GM21576 (cell line): ENCODE measurements around the gene PCDHGA6.
"Not testable (repeated sequence)": the region's sequence is repeated elsewhere in the genome, so short reads cannot be mapped to it uniquely, and the experiment has no call there.

Source experiments
- ATAC-seq: cut with Tn5 transposase; IDR thresholded peaks from one replicate; pipeline ENCODE4 v1.9.1; 2021; ENCODE audit warnings: mild to moderate bottlenecking, moderate library complexity; ENCODE audit not compliant: unreplicated experiment

The PCDHGA6 gene

DNA sequence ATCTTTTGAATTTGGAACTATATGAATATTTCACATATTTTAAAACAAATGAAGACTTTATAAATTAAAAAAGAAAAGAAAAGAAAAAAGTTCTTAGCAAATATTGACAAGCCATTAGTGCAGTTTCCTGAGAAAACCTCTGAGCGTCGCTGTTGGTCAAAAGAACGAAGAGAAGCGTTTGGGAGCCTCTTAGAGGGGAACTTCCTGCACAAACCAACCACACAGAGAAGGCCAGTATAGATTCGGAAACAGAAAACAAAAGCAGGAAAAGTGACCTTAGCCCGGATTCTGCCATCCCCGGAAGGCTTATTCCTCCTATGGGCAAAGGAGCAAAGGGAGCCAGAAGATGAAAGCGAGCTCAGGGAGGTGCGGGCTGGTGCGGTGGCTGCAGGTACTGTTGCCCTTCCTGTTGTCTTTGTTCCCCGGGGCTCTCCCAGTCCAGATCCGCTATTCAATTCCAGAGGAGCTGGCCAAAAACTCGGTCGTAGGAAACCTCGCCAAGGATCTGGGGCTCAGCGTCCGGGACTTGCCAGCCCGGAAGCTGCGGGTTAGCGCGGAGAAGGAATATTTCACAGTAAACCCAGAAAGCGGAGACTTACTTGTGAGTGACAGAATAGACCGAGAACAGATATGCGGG is 13.8 kb upstream of the PCDHGA6 start, which contains the start of gene PCDHGB2:
PCDHGB2 (plus strand) TSS at position 205 of the 637 bp plus-strand sequence; CDS start at position 347, 142 bp downstream.
- peak; percentile 62 for ATAC-seq

DNA sequence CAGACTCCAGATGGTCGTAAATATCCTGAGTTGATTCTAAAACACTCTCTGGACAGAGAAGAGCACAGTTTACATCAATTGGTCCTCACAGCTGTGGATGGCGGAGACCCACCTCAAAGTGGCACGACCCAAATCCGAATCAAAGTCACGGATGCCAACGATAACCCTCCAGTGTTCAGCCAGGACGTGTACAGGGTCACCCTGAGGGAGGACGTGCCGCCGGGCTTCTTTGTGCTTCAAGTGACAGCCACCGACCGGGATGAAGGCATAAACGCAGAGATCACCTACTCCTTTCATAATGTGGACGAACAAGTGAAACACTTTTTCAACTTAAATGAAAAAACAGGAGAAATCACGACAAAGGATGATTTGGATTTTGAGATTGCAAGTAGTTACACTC is 13.0 kb upstream of the PCDHGA6 start:
- no peak for ATAC-seq

DNA sequence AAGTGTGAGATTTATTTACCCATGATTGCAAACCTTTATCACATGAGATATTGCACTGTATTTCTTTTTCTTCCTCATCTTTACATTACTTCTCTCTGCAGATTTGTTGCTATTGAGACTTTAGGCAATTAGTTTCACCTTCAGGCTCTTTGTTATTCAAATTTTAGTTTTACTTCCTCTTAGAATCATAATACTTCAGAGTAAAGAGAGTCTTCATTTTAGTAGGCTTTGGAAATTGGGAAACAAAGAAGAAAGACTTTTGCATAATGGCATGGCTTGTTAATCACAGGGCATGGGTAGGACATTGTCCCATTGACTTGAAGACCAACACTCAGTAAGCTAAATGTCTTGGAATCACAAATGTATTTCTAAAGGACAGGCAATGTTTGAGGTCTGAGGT is 11.0 kb upstream of the PCDHGA6 start:
- ATAC-seq = no peak

DNA sequence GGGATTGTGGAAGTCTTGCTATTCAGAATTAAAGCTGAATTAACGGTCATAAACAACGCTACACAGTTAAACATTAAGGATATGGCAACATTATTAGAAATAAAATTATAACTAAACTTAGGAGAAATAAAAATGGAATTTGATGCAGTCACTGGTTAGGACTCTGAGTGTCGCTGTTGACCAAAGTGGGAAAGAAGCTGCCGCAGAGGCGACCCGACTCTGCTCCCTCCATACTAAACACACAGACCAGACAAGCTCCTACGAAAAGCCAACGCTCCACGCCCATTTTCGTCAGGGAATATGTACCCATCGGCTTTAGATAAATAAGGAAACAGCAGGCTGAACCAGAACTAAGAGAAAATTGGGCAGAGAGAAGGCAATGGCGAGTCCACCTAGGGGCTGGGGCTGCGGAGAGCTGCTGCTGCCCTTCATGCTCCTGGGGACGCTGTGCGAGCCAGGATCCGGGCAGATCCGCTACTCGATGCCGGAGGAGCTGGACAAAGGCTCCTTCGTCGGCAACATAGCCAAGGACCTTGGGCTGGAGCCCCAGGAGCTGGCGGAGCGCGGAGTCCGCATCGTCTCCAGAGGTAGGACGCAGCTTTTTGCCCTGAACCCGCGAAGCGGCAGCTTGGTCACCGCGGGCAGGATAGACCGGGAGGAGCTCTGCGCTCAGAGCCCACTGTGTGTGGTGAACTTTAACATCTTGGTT is 9.6 kb upstream of the PCDHGA6 start, which contains the start of gene PCDHGA5:
PCDHGA5 (plus strand) TSS at position 211 of the 709 bp plus-strand sequence; CDS start at position 380, 169 bp downstream.
- no peak for ATAC-seq

DNA sequence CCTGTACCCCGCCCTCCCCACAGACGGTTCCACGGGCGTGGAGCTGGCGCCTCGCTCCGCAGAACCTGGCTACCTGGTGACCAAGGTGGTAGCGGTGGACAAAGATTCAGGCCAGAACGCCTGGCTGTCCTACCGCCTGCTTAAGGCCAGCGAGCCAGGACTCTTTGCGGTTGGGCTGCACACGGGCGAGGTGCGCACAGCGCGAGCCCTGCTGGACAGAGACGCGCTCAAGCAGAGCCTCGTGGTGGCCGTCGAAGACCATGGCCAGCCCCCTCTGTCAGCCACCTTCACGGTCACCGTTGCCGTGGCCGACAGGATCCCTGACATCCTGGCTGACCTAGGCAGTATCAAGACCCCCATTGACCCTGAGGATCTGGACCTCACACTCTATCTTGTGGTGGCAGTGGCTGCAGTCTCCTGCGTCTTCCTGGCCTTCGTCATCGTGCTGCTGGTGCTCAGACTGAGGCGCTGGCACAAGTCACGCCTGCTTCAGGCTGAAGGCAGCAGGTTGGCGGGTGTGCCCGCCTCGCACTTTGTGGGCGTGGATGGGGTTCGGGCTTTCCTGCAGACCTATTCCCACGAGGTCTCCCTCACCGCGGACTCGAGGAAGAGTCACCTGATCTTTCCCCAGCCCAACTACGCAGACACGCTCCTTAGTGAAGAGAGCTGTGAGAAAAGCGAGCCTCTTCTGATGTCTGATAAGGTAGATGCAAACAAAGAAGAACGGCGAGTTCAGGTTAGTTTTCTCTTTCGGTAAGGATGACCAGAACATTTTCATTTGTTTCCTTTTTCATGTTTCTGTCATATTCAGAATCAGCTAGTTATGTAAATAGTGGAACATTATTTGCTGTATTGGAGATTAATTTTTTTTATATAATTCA is 7.4 kb upstream of the PCDHGA6 start:
- ATAC-seq = no peak

DNA sequence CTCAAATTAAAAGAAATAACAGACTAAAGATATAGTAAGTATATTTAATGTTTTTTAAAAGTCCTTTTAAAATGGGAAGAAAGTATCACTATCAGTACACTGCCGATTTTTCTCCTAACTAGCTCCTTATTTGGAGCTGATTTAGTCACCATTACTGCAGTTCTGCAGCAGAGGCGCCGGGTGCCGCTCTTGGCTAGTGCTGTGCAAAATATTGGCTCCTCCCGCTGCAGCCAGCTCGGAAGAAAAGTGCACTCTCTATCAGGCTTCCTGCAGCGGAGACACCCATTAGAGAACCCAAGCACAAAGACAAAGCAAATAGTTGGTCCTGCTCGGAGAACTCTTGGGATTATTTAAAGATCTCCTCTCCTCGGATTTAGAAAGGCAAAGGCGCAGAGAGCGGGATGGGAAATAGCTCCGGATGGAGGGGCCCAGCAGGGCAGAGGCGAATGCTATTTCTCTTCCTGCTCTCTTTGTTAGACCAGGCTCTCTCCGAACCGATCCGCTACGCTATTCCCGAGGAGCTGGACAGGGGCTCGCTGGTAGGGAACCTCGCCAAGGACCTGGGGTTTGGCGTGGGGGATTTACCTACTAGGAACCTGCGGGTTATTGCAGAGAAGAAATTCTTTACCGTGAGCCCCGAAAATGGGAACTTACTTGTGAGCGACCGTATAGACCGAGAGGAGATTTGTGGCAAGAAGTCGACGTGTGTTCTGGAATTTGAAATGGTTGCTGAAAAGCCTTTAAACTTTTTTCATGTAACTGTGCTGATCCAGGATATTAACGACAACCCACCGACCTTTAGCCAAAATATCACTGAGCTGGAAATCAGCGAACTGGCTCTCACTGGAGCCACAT is 3.5 kb upstream of the PCDHGA6 start, which contains the start of gene PCDHGB3:
PCDHGB3 (plus strand) TSS at position 249 of the 855 bp plus-strand sequence; CDS start at position 402, 153 bp downstream.
- ATAC-seq = peak; percentile 89

DNA sequence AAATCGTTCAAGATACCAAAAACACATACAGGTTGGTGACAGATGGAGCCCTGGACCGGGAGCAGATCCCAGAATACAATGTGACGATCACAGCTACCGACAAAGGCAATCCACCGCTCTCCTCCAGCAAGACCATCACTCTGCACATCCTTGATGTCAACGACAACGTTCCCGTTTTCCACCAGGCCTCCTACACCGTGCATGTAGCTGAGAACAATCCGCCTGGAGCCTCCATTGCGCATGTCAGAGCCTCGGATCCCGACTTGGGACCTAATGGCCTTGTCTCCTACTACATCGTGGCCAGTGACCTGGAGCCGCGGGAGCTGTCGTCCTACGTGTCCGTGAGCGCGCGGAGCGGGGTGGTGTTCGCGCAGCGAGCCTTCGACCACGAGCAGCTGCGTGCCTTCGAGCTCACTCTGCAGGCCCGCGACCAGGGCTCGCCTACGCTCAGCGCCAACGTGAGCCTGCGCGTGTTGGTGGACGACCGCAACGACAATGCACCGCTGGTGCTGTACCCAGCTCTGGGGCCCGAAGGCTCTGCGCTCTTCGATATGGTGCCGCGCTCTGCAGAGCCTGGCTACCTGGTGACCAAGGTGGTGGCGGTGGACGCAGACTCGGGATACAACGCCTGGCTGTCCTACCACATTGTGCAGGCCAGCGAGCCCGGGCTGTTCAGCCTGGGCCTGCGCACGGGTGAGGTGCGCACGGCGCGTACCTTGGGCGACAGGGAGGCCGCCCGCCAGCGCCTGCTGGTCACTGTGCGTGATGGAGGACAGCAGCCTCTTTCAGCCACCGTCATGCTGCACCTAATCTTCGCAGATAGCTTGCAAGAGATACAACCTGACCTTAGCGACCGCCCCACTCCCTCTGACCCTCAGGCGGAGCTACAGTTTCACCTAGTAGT is 1.9 kb upstream of the PCDHGA6 start:
- no peak for ATAC-seq

DNA sequence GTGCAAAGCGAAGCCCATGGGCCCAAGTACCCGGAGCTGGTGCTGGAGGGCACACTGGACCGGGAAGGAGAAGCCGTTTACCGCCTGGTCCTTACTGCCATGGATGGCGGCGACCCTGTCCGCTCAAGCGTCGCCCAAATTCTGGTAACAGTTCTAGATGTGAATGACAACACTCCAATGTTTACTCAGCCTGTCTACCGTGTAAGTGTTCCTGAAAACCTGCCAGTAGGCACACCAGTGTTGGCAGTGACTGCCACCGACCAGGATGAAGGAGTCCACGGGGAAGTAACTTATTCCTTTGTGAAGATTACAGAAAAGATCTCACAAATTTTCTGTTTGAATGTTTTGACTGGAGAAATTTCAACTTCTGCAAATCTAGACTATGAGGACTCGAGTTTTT is 936 bp downstream of the PCDHGA6 start:
- no peak for ATAC-seq

DNA sequence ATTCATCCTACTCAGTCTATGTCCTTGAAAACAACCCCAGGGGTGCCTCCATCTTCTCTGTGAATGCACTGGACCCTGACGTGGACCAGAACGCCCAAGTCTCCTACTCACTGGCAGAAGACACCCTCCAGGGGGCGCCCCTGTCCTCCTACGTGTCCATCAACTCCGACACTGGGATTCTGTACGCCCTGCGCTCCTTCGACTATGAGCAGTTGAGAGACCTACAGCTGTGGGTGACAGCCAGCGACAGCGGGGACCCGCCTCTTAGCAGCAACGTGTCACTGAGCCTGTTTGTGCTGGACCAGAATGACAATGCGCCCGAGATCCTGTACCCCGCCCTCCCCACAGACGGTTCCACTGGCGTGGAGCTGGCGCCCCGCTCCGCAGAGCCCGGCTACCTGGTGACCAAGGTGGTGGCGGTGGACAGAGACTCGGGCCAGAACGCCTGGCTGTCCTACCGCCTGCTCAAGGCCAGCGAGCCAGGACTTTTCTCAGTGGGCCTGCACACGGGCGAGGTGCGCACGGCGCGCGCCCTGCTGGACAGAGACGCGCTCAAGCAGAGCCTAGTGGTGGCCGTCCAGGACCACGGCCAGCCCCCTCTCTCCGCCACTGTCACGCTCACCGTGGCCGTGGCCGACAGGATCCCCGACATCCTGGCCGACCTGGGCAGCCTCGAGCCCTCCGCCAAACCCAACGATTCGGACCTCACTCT is 1.9 kb downstream of the PCDHGA6 start:
- not testable (repeated sequence) for ATAC-seq

DNA sequence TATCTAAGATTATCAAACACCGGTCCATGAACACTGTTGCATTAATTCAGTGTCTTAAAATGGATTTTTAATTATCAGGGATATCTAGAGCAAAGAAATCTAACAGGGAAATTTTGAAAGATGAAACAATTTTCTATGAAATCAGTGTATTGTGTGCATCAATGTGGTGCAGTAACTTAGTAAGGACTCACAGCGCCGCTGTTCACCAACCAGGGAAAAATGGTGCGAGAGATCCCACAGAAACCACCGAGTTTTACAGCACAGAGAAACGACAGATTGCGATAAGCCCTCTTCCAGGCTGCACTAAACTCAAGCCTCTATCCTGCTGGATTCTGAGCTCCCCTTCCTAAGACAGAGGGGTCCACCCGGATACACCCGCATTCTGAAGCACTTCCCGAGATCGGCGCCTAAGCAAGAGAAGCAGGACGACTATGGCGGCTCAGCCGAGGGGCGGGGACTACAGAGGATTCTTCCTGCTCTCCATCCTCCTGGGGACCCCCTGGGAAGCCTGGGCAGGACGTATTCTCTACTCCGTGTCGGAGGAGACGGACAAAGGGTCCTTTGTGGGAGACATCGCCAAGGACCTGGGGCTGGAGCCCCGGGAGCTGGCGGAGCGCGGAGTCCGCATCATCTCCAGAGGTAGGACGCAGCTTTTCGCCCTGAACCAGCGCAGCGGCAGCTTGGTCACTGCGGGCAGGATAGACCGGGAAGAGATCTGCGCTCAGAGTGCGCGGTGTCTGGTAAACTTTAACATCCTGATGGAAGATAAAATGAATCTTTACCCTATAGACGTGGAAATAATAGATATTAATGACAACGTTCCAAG is 9.0 kb downstream of the PCDHGA6 start, which contains the start of gene PCDHGA7:
PCDHGA7 (plus strand) TSS at position 274 of the 826 bp plus-strand sequence; CDS start at position 432, 158 bp downstream.
- no peak for ATAC-seq

DNA sequence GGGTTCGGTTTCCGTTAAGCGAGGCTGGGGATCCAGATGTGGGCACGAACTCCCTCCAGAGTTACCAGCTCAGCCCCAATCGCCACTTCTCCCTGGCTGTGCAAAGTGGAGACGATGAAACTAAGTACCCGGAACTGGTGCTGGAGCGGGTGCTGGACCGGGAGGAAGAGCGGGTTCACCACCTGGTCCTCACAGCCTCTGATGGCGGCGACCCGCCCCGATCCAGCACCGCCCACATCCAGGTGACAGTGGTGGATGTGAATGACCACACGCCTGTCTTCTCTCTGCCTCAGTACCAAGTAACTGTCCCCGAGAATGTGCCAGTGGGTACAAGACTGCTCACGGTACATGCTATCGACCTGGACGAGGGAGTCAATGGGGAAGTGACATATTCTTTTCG is 9.7 kb downstream of the PCDHGA6 start:
- ATAC-seq = no peak

DNA sequence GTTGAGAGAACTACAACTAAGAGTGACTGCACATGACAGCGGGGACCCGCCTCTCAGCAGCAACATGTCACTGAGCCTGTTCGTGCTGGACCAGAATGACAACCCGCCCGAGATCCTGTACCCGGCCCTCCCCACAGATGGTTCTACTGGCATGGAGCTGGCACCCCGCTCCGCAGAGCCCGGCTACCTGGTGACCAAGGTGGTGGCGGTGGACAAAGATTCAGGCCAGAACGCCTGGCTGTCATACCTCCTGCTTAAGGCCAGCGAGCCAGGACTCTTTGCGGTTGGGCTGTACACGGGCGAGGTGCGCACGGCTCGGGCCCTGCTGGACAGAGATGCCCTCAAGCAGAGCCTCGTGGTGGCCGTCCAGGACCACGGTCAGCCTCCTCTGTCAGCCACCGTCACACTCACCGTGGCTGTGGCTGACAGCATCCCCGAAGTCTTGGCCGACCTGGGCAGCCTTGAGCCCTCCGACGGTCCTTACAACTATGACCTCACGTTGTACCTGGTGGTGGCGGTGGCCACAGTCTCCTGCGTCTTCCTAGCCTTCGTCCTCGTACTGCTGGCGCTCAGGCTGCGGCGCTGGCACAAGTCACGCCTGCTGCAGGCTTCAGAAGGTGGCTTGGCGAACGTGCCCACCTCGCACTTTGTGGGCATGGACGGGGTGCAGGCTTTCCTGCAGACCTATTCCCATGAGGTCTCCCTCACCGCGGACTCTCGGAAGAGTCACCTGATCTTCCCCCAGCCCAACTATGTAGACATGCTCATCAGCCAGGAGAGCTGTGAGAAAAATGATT is 11.0 kb downstream of the PCDHGA6 start:
- ATAC-seq = no peak

DNA sequence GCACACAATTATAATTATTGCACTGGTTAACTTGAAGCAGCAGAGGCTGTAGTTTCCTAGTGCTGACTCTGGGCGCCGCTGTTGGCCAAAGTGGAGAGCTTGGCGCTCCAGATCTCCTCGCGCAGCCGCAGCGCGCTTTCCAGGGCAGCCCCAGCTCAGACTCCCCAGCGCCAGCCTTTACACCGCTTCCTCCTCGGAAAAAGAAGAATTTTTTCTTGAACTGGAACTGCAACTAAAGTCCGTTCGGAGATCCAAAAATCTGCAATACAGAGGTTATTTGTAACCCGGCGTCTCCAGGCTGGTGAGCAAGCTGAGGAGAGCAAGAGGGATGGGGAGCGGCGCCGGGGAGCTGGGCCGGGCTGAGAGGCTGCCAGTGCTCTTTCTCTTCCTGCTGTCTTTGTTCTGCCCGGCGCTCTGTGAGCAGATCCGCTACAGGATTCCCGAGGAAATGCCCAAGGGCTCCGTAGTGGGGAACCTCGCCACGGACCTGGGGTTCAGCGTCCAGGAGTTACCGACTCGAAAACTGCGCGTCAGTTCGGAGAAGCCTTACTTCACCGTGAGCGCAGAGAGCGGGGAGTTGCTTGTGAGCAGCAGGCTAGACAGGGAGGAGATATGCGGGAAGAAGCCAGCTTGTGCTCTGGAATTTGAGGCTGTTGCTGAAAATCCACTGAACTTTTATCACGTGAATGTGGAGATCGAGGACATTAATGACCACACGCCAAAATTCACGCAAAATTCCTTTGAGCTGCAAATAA is 14.0 kb downstream of the PCDHGA6 start, which contains the start of gene PCDHGB4:
PCDHGB4 (plus strand) TSS at position 142 of the 755 bp plus-strand sequence; CDS start at position 329, 187 bp downstream.
- ATAC-seq = peak; percentile 76

DNA sequence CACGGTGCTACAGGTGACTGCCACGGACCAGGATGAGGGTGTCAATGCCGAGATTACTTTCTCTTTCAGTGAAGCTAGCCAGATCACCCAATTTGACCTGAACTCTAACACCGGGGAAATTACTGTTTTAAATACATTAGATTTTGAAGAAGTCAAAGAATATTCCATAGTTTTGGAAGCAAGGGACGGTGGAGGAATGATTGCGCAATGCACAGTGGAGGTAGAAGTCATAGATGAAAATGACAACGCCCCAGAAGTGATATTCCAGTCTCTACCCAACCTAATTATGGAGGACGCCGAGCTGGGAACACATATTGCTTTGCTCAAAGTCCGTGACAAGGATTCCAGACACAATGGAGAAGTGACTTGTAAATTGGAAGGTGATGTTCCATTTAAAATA is 15.0 kb downstream of the PCDHGA6 start:
- no peak for ATAC-seq

DNA sequence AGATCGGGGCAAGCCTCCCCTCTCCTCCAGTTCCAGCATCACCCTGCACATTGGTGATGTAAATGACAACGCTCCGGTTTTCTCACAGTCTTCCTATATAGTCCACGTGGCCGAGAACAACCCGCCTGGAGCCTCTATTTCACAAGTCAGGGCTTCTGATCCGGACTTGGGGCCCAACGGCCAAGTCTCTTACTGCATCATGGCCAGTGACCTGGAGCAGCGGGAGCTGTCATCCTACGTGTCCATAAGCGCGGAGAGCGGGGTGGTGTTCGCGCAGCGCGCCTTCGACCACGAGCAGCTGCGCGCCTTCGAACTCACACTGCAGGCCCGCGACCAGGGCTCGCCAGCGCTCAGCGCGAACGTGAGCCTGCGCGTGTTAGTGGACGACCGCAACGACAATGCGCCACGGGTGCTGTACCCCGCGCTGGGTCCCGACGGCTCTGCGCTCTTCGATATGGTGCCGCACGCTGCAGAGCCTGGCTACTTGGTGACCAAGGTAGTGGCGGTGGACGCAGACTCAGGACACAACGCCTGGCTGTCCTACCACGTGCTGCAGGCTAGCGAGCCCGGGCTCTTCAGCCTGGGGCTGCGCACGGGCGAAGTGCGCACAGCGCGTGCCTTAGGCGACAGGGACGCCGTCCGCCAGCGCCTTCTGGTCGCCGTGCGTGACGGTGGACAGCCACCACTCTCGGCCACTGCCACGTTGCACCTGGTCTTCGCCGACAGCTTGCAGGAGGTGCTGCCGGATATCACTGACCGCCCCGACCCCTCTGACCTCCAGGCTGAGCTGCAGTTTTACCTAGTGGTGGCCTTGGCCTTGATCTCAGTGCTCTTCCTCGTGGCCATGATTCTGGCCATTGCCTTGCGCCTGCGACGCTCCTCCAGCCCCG is 15.7 kb downstream of the PCDHGA6 start:
- no peak for ATAC-seq
